GM23338 (cell line): ENCODE results near the gene SF3B3. TPM values are rescaled to one million over a fixed set of nuclear protein-coding genes. Genes with fewer than 3 reads are reported as not detected.

Experiments used
- ATAC-seq: fragments of 200-7000 bp; cut with Tn5 transposase; 3 replicates; pipeline ENCODE4 v1.9.1; 2020
- DNase-seq: peaks from one replicate; pipeline ENCODE4 v3.0.0-alpha.2; 2015; ENCODE audit warnings: low spot score
- H2AFZ ChIP-seq: fragments of 200-600 bp; sonication (generic); 2 replicates; pipeline ENCODE4 v1.8.0; 2016; ENCODE audit warnings: antibody characterized with exemption, mild to moderate bottlenecking, moderate library complexity
- H3F3A ChIP-seq: fragments of 200-600 bp; sonication (generic); replicated peaks from 2 replicates; pipeline ENCODE4 v1.8.0; 2017; ENCODE audit warnings: antibody characterized with exemption, mixed run types, low read depth
- H3K27ac ChIP-seq: fragments of 200-600 bp; sonication (generic); 2 replicates; pipeline ENCODE4 v1.6.1; 2016; ENCODE audit warnings: low read depth
- H3K27me3 ChIP-seq: fragments of 200-600 bp; sonication (generic); 2 replicates; pipeline ENCODE4 v1.8.0; 2016; ENCODE audit warnings: mild to moderate bottlenecking, mixed run types, moderate library complexity; ENCODE audit not compliant: insufficient read depth
- H3K36me3 ChIP-seq: fragments of 200-600 bp; sonication (generic); 2 replicates; pipeline ENCODE4 v1.8.0; 2016; ENCODE audit warnings: mild to moderate bottlenecking; ENCODE audit not compliant: insufficient read depth
- H3K4me1 ChIP-seq: fragments of 200-600 bp; sonication (generic); 2 replicates; pipeline ENCODE4 v1.8.0; 2016; ENCODE audit warnings: mild to moderate bottlenecking, moderate library complexity; ENCODE audit not compliant: insufficient read depth
- H3K4me2 ChIP-seq: fragments of 200-600 bp; sonication (generic); 2 replicates; pipeline ENCODE4 v1.7.1; 2017; ENCODE audit warnings: mixed run types
- H3K4me3 ChIP-seq: fragments of 200-600 bp; sonication (generic); 2 replicates; pipeline ENCODE4 v1.6.1; 2016; ENCODE audit warnings: mixed run types
- H3K79me2 ChIP-seq: fragments of 200-600 bp; sonication (generic); replicated peaks from 2 replicates; pipeline ENCODE4 v1.8.0; 2017; ENCODE audit warnings: mild to moderate bottlenecking; ENCODE audit not compliant: insufficient read depth
- H3K9me2 ChIP-seq: fragments of 200-600 bp; sonication (generic); 2 replicates; pipeline ENCODE4 v1.8.0; 2017; ENCODE audit not compliant: insufficient read depth
- H4K20me1 ChIP-seq: fragments of 200-600 bp; sonication (generic); replicated peaks from 2 replicates; pipeline ENCODE4 v1.8.0; 2017; ENCODE audit warnings: mild to moderate bottlenecking; ENCODE audit not compliant: insufficient read depth
- H3K27ac Mint-ChIP-seq: 2 replicates; pipeline ENCODE4 v1.8.0; 2020; ENCODE audit warnings: inconsistent platforms, mild to moderate bottlenecking, moderate library complexity, mixed read lengths
- H3K27me3 Mint-ChIP-seq: 3 replicates; pipeline ENCODE4 v1.8.0; 2022; ENCODE audit warnings: low read depth, mild to moderate bottlenecking, moderate library complexity, mixed read lengths, inconsistent platforms; ENCODE audit not compliant: insufficient read depth, poor library complexity
- H3K36me3 Mint-ChIP-seq: 3 replicates; pipeline ENCODE4 v1.8.0; 2021; ENCODE audit warnings: low read depth, mild to moderate bottlenecking, inconsistent platforms, moderate library complexity, mixed read lengths
- H3K4me1 Mint-ChIP-seq: 3 replicates; pipeline ENCODE4 v1.8.0; 2020; ENCODE audit warnings: mild to moderate bottlenecking, inconsistent platforms, mixed read lengths
- H3K4me3 Mint-ChIP-seq: 3 replicates; pipeline ENCODE4 v1.8.0; 2021; ENCODE audit warnings: moderate library complexity, mild to moderate bottlenecking, inconsistent platforms, mixed read lengths
- H3K9me3 Mint-ChIP-seq: 3 replicates; pipeline ENCODE4 v1.8.0; 2020; ENCODE audit warnings: moderate library complexity, mild to moderate bottlenecking, inconsistent platforms, mixed read lengths
- CREB1 ChIP-seq: fragments of 250-450 bp; sonication (Bioruptor Pico); IDR thresholded peaks from 2 replicates; pipeline ENCODE4 v1.5.0; 2020; ENCODE audit warnings: low read depth, mild to moderate bottlenecking, moderate library complexity
- EZH2phosphoT487 ChIP-seq: fragments of 200-600 bp; sonication (generic); IDR thresholded peaks from one replicate; pipeline ENCODE4 v1.8.1; 2018; ENCODE audit warnings: antibody characterized with exemption; ENCODE audit not compliant: unreplicated experiment
- JUNB ChIP-seq: IDR thresholded peaks from one replicate; pipeline ENCODE4 v1.6.1; 2016; ENCODE audit warnings: antibody characterized with exemption; ENCODE audit not compliant: unreplicated experiment
- NANOG ChIP-seq: IDR thresholded peaks from 2 replicates; pipeline ENCODE4 v1.6.1; 2016; ENCODE audit warnings: antibody characterized with exemption, borderline replicate concordance
- POLR2AphosphoS5 ChIP-seq: IDR thresholded peaks from 2 replicates; pipeline ENCODE4 v1.6.1; 2016; ENCODE audit warnings: antibody characterized with exemption, low read depth
- STAT1 ChIP-seq: IDR thresholded peaks from one replicate; pipeline ENCODE4 v1.6.1; 2016; ENCODE audit warnings: antibody characterized with exemption; ENCODE audit not compliant: unreplicated experiment
- ZNF114 ChIP-seq: fragments of 250-450 bp; sonication (Bioruptor Pico); IDR thresholded peaks from 2 replicates; pipeline ENCODE4 v1.5.0; 2020; ENCODE audit warnings: mild to moderate bottlenecking, moderate library complexity
- polyA plus RNA-seq: library from polyadenylated mRNA; unstranded; fragments of >200 nt; fragmentation: Nextera tagmentation; extraction: Ambion mirVana; gene quantifications from 2 replicates; pipeline ENCODE4 v1.2.1, GENCODE V29; 2016
- total RNA-seq: library from RNA; depleted of rRNA; stranded (reverse); fragments of >200 nt; shearing (Covaris generic); gene quantifications from 2 replicates; pipeline ENCODE4 v1.2.3, GENCODE V29; 2014
- TF ChIP-seq, protein P1 (sequence below): IDR thresholded peaks from one replicate; pipeline ENCODE4 v1.6.1; 2018; ENCODE audit warnings: antibody characterized with exemption; ENCODE audit not compliant: unreplicated experiment
- TF ChIP-seq, protein P2 (sequence below): IDR thresholded peaks from 2 replicates; pipeline ENCODE4 v1.6.1; 2016; ENCODE audit warnings: antibody characterized with exemption
- TF ChIP-seq, protein P3 (sequence below), 2 experiments: fragments of 200-600 bp in 1 of 2; sonication (generic) in 1 of 2; conservative IDR thresholded peaks; 2 replicates each; pipeline versions ENCODE4 v1.5.1 to v1.6.1; 2016 to 2017; ENCODE audit warnings: antibody characterized with exemption in 2 of 2, low read depth in 2 of 2, mild to moderate bottlenecking in 2 of 2, moderate library complexity in 1 of 2

The SF3B3 gene
- total and polyA plus RNA-seq, 2 experiments from 2014 or later, result 202 to 289 TPM

DNA sequence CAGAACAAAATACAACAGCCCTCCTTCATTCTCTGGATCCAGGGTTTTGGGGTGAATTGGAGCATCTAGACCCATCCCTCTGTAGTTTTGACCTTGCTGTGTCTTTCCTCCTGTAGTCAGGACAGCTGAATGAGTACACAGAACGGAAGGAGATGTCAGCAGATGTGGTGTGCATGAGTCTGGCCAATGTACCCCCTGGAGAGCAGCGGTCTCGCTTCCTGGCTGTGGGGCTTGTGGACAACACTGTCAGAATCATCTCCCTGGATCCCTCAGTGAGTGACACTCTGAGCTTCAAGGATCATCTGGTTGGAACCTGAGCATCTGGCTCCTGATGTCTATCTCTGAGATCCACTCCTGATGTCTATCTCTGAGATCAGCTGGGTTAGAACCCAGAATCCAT lies 32.4 kb downstream of the SF3B3 start (continued):
- TF ChIP-seq JUNB (no peak), POLR2AphosphoS5 (no peak), STAT1 (no peak)
- TF ChIP-seq, protein P1, sequence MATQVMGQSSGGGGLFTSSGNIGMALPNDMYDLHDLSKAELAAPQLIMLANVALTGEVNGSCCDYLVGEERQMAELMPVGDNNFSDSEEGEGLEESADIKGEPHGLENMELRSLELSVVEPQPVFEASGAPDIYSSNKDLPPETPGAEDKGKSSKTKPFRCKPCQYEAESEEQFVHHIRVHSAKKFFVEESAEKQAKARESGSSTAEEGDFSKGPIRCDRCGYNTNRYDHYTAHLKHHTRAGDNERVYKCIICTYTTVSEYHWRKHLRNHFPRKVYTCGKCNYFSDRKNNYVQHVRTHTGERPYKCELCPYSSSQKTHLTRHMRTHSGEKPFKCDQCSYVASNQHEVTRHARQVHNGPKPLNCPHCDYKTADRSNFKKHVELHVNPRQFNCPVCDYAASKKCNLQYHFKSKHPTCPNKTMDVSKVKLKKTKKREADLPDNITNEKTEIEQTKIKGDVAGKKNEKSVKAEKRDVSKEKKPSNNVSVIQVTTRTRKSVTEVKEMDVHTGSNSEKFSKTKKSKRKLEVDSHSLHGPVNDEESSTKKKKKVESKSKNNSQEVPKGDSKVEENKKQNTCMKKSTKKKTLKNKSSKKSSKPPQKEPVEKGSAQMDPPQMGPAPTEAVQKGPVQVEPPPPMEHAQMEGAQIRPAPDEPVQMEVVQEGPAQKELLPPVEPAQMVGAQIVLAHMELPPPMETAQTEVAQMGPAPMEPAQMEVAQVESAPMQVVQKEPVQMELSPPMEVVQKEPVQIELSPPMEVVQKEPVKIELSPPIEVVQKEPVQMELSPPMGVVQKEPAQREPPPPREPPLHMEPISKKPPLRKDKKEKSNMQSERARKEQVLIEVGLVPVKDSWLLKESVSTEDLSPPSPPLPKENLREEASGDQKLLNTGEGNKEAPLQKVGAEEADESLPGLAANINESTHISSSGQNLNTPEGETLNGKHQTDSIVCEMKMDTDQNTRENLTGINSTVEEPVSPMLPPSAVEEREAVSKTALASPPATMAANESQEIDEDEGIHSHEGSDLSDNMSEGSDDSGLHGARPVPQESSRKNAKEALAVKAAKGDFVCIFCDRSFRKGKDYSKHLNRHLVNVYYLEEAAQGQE, result no peak
- TF ChIP-seq, protein P2, sequence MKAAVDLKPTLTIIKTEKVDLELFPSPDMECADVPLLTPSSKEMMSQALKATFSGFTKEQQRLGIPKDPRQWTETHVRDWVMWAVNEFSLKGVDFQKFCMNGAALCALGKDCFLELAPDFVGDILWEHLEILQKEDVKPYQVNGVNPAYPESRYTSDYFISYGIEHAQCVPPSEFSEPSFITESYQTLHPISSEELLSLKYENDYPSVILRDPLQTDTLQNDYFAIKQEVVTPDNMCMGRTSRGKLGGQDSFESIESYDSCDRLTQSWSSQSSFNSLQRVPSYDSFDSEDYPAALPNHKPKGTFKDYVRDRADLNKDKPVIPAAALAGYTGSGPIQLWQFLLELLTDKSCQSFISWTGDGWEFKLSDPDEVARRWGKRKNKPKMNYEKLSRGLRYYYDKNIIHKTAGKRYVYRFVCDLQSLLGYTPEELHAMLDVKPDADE, result no peak

DNA sequence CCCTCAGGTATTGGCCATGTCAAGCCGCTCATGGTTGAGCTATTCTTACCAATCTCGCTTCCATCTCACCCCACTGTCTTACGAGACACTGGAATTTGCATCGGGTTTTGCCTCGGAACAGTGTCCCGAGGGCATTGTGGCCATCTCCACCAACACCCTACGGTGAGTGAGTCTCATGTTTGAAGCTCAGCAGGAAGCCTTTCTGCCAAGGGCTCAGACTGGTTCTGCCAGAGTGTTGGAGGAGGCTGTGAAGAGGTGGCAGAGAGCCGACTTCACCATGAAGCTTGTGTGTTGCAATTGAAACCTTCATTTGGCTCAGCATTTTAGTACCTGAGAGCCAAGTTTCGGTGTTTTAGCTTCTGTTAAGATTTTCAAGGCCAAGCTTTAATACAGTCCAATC lies 38.0 kb downstream of the SF3B3 start:
- Mint-ChIP-seq H3K4me3 (no peak overlapping the region), H3K27me3 (peaks cover 4% of the 10 kb centered on the region), H3K36me3 (peaks cover 97% of the 10 kb centered on the region), H3K27ac (0 out of 2 replicates have a peak overlapping the region, but pooled peaks have one; percentile 71), H3K9me3 (no peaks in the 10 kb centered on the region), H3K4me1 (no peaks in the 10 kb centered on the region)
- ATAC-seq, result 0 out of 3 replicates have a peak, but pooled peaks have one; percentile 26
- H3K27me3 ChIP-seq, result no peaks in the 10 kb centered on the region
- no peak overlapping the region for H3K4me3 ChIP-seq
- TF ChIP-seq EZH2phosphoT487 (peak; percentile 51), NANOG (no peak)
- TF ChIP-seq, protein P2, result no peak
- peaks cover 70% of the 10 kb centered on the region for H4K20me1 ChIP-seq
- no peak for DNase-seq
- H3K27ac ChIP-seq, result 0 out of 2 replicates have a peak overlapping the region, but pooled peaks have one; percentile 1
- H2AFZ ChIP-seq, result no peak overlapping the region
- H3F3A ChIP-seq, result peaks cover 52% of the 10 kb centered on the region
- H3K4me1 ChIP-seq, result no peaks in the 10 kb centered on the region
- no peak overlapping the region for H3K4me2 ChIP-seq
- no peaks in the 10 kb centered on the region for H3K9me2 ChIP-seq
- peaks cover 52% of the 10 kb centered on the region for H3K79me2 ChIP-seq
- H3K36me3 ChIP-seq, result peaks cover 99% of the 10 kb centered on the region

DNA sequence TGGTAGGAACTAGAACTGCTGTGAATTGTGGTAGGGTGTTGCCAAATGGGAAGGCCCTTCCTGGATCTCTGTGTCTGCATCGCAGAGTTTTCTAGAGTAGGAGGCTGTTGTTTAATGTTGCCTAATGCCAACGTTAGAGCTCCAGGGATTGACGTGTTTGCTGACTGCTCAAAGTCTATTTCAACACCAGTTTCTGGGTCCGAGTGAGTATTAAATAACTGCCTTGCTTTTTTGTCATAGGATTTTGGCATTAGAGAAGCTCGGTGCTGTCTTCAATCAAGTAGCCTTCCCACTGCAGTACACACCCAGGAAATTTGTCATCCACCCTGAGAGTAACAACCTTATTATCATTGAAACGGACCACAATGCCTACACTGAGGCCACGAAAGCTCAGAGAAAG lies 40.0 kb downstream of the SF3B3 start:
- no peaks in the 10 kb centered on the region for H3K4me1 ChIP-seq
- H3K4me2 ChIP-seq, result no peak overlapping the region
- 0 out of 2 replicates have a peak overlapping the region, but pooled peaks have one; percentile 55 for H3K27ac ChIP-seq
- peaks cover 5% of the 10 kb centered on the region for H3K27me3 Mint-ChIP-seq
- no peak for ATAC-seq
- no peak overlapping the region for H3K27ac Mint-ChIP-seq
- no peak overlapping the region for H3K4me3 ChIP-seq
- peaks cover 64% of the 10 kb centered on the region for H3F3A ChIP-seq
- H3K36me3 ChIP-seq, result peaks cover 98% of the 10 kb centered on the region
- H2AFZ ChIP-seq, result no peak overlapping the region
- TF ChIP-seq, protein P3, sequence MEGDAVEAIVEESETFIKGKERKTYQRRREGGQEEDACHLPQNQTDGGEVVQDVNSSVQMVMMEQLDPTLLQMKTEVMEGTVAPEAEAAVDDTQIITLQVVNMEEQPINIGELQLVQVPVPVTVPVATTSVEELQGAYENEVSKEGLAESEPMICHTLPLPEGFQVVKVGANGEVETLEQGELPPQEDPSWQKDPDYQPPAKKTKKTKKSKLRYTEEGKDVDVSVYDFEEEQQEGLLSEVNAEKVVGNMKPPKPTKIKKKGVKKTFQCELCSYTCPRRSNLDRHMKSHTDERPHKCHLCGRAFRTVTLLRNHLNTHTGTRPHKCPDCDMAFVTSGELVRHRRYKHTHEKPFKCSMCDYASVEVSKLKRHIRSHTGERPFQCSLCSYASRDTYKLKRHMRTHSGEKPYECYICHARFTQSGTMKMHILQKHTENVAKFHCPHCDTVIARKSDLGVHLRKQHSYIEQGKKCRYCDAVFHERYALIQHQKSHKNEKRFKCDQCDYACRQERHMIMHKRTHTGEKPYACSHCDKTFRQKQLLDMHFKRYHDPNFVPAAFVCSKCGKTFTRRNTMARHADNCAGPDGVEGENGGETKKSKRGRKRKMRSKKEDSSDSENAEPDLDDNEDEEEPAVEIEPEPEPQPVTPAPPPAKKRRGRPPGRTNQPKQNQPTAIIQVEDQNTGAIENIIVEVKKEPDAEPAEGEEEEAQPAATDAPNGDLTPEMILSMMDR (conservative IDR thresholded peaks at IDR 0.05; ENCODE audit: low read depth in 2 of 2), result no peak
- no peak for TF ChIP-seq ZNF114
- TF ChIP-seq JUNB, result no peak
- TF ChIP-seq, protein P2, result no peak
- TF ChIP-seq EZH2phosphoT487, result no peak
- TF ChIP-seq NANOG, result no peak
- TF ChIP-seq CREB1, result no peak
- H3K79me2 ChIP-seq, result peaks cover 42% of the 10 kb centered on the region
- no peak for DNase-seq
- H3K9me3 Mint-ChIP-seq, result no peaks in the 10 kb centered on the region
- H4K20me1 ChIP-seq, result peaks cover 76% of the 10 kb centered on the region
- H3K36me3 Mint-ChIP-seq, result peaks cover 97% of the 10 kb centered on the region
- H3K27me3 ChIP-seq, result no peaks in the 10 kb centered on the region
- H3K4me3 Mint-ChIP-seq, result no peak overlapping the region
- H3K9me2 ChIP-seq, result no peaks in the 10 kb centered on the region
- no peaks in the 10 kb centered on the region for H3K4me1 Mint-ChIP-seq
